ENCODE measurements around the gene MDC1. TPM values are rescaled to one million over a fixed set of nuclear protein-coding genes. Genes with fewer than 3 reads are reported as not detected.

Gene MDC1
- polyA plus RNA-seq, 1 of the 3 experiments (the other 2 are of a cell fraction): 10.4 TPM

- peak overlapping the region; percentile 84 to 95 for H3K27ac ChIP-seq (ENCODE audit: low read depth in 2 of 2, low read length in 1 of 2)
- H4K20me1 ChIP-seq (ENCODE audit: insufficient read depth): no peaks in the 10 kb centered on the region
- peak overlapping the region; percentile 87 for H3K9ac ChIP-seq
- no peaks in the 10 kb centered on the region for H3K9me2 ChIP-seq
- no peak overlapping the region for H2AFZ ChIP-seq (ENCODE audit: low read depth)
- H3K4me3 ChIP-seq (ENCODE audit: low read depth in 2 of 2, low read length in 1 of 2): peak overlapping the region; percentile 75 to 76
- peaks cover 14% of the 10 kb centered on the region for H3F3A ChIP-seq (replicated peaks; ENCODE audit: insufficient read depth)
- H3K4me1 ChIP-seq (ENCODE audit: control insufficient read depth in 1 of 2, insufficient read depth in 2 of 2, low read depth in 1 of 2, low read length in 1 of 2): peaks cover 21 to 26% of the 10 kb centered on the region in 2 experiments
- CTCF ChIA-PET: interaction anchor here (0.9 to 42.4 kb wide), 5 partner anchors 10 to 339 kb away, joined by 3 to 838 read pairs (median 26); partner anchors contain the start of genes DHX16, NRM and PPP1R18
- H3K36me3 ChIP-seq (replicated peaks in 1 of 2; ENCODE audit: control insufficient read depth in 1 of 2, insufficient read depth in 2 of 2, low read length in 1 of 2): peaks cover 29 to 40% of the 10 kb centered on the region in 2 experiments
- H3K27me3 ChIP-seq (ENCODE audit: insufficient read depth): no peaks in the 10 kb centered on the region
- H3K79me2 ChIP-seq (ENCODE audit: insufficient read depth): peaks cover 74% of the 10 kb centered on the region
- POLR2A ChIA-PET: no interaction called here
- peak overlapping the region; percentile 85 for H3K4me2 ChIP-seq
- DNase-seq: no peak
- no peak for TF ChIP-seq TAF1 (IDR thresholded peaks at IDR 0.05; ENCODE audit: borderline replicate concordance, low read depth, low read length)
- TF ChIP-seq, protein P1, sequence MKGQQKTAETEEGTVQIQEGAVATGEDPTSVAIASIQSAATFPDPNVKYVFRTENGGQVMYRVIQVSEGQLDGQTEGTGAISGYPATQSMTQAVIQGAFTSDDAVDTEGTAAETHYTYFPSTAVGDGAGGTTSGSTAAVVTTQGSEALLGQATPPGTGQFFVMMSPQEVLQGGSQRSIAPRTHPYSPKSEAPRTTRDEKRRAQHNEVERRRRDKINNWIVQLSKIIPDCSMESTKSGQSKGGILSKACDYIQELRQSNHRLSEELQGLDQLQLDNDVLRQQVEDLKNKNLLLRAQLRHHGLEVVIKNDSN (IDR thresholded peaks at IDR 0.05; ENCODE audit: borderline replicate concordance, low read depth): no peak
- no peak for TF ChIP-seq SMC3 (IDR thresholded peaks at IDR 0.05; ENCODE audit: low read depth, low read length)
- no peak for TF ChIP-seq FOXM1 (IDR thresholded peaks at IDR 0.05; ENCODE audit: low read depth)
- TF ChIP-seq RCOR1 (IDR thresholded peaks at IDR 0.05; ENCODE audit: low read length): no peak
- TF ChIP-seq NFIC (IDR thresholded peaks at IDR 0.05; ENCODE audit: borderline replicate concordance): no peak
- TF ChIP-seq GABPA (IDR thresholded peaks at IDR 0.05; ENCODE audit: low read depth): no peak
- no peak for TF ChIP-seq CHD2 (IDR thresholded peaks at IDR 0.05; ENCODE audit: low read length, partially characterized antibody)
- TF ChIP-seq YY1 (IDR thresholded peaks at IDR 0.05; ENCODE audit: low read depth): no peak
- no peak for TF ChIP-seq RAD21 (IDR thresholded peaks at IDR 0.05; ENCODE audit: low read length)
- TF ChIP-seq JUND (IDR thresholded peaks at IDR 0.05): no peak
- TF ChIP-seq RFX5 (IDR thresholded peaks at IDR 0.05; ENCODE audit: low read length): no peak
- TF ChIP-seq FOSL2 (IDR thresholded peaks at IDR 0.05; ENCODE audit: borderline replicate concordance, low read depth): no peak
- TF ChIP-seq PBX3 (IDR thresholded peaks at IDR 0.05): no peak
- no peak for TF ChIP-seq ZBTB33 (IDR thresholded peaks at IDR 0.05; ENCODE audit: borderline replicate concordance, low read depth)
- TF ChIP-seq, protein P2, sequence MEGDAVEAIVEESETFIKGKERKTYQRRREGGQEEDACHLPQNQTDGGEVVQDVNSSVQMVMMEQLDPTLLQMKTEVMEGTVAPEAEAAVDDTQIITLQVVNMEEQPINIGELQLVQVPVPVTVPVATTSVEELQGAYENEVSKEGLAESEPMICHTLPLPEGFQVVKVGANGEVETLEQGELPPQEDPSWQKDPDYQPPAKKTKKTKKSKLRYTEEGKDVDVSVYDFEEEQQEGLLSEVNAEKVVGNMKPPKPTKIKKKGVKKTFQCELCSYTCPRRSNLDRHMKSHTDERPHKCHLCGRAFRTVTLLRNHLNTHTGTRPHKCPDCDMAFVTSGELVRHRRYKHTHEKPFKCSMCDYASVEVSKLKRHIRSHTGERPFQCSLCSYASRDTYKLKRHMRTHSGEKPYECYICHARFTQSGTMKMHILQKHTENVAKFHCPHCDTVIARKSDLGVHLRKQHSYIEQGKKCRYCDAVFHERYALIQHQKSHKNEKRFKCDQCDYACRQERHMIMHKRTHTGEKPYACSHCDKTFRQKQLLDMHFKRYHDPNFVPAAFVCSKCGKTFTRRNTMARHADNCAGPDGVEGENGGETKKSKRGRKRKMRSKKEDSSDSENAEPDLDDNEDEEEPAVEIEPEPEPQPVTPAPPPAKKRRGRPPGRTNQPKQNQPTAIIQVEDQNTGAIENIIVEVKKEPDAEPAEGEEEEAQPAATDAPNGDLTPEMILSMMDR (IDR thresholded peaks at IDR 0.05): no peak
- TF ChIP-seq REST (IDR thresholded peaks at IDR 0.05; ENCODE audit: low read depth, low read length): no peak
- no peak for TF ChIP-seq NRF1 (IDR thresholded peaks at IDR 0.05; ENCODE audit: low read depth, low read length)
- WGBS (ENCODE audit: low lambda C conversion rate): 70% methylated on average over 8 of the region's 8 CpGs
- H3K9me3 ChIP-seq: no peaks in the 10 kb centered on the region
Observed at GRCh38 chr6:30741063-30741779, 24.1 kb upstream of the MDC1 start.

Measured in SK-N-SH (cell line).